Sciatic nerve (tissue), 2 donors: ENCODE data around the gene TACC3. TPM values are rescaled to one million over a fixed set of nuclear protein-coding genes. Genes with fewer than 3 reads are reported as not detected.

Source experiments
- ATAC-seq: fragments of 200-7000 bp; cut with Tn5 transposase; one replicate; pipeline ENCODE4 v1.9.1; 2020; ENCODE audit warnings: mild to moderate bottlenecking, moderate library complexity
- DNase-seq: peaks from one replicate; pipeline ENCODE4 v3.0.0-alpha.2; 2020; ENCODE audit warnings: low spot score
- intact Hi-C: fragments of 100-400 bp; cut with DNase I; formaldehyde crosslinking; loops from one replicate; pipeline ENCODE4 v1.14.2; 2022
- total RNA-seq: library from RNA; stranded (reverse); fragmentation: NEBNext Ultra II Directional; extraction: Animal tissue kit (Norgen Biotek cat#: 25700); gene quantifications from one replicate; pipeline ENCODE4 v1.2.1, GENCODE V29; 2021
- donor health status: DM: no; HTN: no; CAD: no.
- donor health status: DM: no; HTN: no; CAD: no.

TACC3 gene
- total RNA-seq, 1 donor from 2014 or later, result 9.9 TPM

DNA sequence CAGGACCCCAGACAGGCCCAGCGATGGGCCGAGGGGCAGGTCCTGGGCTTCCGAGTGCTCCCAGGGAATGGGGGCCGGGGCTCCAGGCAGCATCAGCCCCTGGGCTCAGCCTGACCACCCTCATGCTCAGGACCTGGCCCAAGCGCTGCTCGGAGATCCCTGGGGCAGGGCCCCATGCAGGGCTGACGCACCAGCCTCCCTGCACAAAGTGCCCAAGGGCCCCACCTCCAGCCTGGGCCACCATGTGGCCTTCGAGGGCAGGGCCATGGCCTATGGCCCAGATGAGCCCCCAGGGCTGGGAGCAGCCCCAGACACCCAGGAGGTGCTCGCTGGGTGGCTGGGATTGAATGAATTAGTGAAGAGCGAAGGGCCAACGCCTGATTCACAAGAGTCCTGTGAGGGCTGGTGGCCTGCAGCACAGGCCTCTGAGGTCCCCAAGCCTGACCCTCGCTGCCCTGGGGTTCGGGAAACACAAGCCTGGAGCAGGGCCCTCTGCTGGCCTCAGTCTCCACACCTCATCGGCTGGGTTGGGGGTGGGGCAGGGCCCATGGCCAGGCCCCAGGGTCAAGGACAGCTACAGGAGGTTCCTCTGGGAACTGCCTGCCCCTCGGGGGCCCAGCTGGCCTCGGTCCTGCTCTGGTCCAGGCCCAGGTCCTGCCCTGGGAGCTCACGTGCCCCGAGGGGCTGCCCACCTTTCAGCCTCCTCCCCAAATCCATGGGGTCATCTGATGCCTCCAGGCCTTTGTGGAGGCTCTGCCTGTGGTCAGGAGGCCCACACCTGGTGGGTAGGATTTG, 58.5 kb downstream of the TACC3 start:
- ATAC-seq (no peak), DNase-seq (no peak)
- intact Hi-C loops, result no loop called here

DNA sequence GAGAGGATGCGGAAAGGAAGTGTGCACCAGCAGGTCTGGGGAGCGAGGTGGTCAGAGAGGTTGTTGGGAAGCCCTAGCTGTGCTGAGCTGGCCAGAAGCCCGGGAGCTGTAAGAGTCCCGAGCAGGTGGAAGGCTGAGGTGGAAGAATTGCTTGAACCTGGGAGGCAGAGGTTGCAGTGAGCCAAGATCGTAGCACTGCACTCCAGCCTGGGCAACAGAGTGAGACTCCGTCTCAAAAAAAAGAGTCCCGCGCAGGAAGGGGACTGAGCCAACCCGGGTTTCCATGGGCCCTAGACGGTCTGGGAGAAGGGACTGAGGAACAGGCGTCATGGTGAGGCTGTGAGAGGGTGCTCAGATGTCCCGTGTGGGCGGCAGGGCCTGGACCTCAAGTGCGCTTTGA, 59.1 kb downstream of the TACC3 start:
- DNase-seq (no peak), ATAC-seq (no peak)
- intact Hi-C loops, result no loop called here

DNA sequence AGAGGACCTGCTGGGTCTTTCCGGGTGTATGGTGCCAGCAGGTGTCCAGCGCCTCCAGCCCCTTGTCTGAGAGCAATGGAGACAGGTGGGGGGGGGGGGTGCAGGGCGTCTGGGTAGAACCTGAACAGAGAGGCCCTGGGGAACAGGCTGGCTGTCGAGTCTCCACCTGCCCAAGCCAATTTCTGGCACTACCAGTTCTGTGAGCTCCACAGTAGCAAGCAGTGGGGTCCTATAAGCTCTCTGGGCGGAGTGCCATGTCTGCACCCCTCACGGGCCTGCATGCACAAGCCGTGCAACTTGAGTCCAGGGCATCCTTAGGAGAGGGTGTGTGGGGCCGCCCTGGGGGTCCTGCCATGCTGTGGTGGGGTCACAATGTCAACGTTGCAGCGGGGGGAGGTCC, 61.7 kb downstream of the TACC3 start:
- ATAC-seq, result no peak
- intact Hi-C loops, result no loop called here
- DNase-seq, result no peak

DNA sequence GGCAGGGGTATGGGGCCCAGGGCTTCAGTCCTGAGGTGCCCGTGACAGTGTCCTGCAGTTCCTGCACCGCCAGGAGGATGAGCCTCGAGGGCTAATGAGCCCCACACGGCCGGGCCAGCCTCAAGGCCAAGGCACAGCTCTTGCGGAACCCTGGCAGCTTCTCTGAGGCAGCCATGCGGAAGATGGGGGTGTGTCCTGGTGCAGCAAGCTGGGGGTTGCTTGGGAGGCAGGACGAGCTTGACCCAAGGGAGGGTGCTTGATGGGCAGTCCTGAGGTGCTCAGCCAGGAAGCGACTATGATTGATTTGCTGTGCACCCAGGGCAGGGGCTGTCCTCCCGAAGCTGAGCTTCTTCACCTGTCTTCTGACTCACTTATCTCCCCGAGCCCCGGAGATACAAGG, 62.6 kb downstream of the TACC3 start:
- no peak for ATAC-seq
- intact Hi-C loops, result no loop called here

DNA sequence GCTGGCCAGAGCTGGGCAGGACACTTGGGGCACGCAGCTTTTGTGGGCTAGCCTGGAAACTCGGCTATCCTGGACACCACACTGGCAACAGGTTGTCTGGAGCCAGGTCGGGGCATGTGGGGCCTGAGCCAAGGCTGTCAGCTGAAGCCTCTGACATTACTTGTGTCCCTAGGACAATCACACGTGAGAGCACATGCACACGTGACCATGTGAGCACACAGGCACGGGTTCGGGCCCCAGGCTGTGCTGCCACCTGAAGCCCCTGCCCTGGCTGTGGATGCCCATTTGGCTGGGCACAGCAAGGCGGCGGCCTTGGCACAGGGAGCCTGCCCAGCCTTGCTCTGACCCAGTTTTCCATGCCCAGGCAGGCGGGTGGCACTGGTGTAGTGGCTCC, 63.1 kb downstream of the TACC3 start:
- intact Hi-C loops, result no loop called here
- DNase-seq, result no peak
- no peak for ATAC-seq

More for the DNA sequence above, 62.6 kb downstream of the TACC3 start:
- DNase-seq, result no peak

DNA sequence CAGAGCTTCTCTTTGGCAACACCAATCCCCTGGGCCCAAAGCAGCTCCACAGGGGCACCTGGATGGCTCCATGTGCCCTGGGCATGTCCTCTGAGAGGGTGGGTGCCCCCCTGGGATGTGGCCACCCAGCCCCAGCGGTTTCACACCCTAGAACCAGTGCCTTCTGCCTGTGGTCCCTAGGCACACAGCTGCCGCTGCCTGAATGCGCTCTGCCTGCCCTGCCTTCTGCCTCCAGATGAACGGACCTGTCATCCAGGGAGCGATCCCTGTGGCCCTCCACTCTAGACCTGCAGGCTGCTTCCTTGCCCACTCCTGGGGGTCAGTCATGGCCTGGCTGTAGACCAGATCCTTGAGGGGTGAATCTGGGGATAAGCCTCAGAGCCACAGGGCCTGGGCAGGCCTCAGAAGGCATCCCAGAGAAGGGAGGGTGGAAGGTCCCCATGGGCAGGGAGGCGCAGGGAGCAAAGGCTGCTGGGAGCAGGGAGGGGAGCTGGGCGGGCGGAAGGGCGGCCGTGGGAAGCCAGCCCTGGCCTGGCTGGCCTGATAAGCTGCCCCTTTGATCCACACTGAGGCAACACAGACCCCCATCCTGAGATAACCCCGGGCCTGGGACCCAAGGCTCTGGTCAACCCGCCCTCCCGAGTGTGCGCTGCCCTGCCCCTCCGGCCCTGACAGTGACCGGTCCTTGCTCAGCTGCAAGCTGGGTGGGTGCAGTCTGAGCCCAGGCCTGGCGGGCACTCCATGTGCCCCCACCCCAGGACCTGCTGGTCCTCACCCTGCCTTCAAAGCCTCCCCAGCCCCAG, 63.7 kb downstream of the TACC3 start:
- intact Hi-C loops, result no loop called here
- ATAC-seq (peak; percentile 78), DNase-seq (no peak)

DNA sequence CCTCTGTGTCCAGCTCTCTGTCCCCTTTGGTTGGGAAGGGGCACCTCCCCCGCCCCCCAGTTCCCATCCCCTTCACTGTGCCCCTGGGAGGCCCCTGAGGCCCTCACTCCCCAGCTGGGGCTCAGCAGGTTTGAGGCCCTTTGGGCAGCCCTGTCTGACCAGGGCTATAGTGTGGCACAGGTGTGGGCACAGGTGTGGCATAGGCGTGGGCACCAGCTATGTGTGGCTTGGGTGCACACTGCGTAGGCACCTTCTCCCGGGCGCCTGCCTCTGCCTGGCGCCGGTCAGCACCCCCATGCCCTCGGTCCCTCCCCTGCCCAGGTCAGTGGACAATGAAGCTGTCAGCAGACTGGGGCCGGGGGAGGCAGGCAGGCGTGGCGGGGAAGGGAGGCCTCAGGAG, 64.3 kb downstream of the TACC3 start:
- DNase-seq (no peak), ATAC-seq (no peak)
- intact Hi-C loops, result no loop called here

DNA sequence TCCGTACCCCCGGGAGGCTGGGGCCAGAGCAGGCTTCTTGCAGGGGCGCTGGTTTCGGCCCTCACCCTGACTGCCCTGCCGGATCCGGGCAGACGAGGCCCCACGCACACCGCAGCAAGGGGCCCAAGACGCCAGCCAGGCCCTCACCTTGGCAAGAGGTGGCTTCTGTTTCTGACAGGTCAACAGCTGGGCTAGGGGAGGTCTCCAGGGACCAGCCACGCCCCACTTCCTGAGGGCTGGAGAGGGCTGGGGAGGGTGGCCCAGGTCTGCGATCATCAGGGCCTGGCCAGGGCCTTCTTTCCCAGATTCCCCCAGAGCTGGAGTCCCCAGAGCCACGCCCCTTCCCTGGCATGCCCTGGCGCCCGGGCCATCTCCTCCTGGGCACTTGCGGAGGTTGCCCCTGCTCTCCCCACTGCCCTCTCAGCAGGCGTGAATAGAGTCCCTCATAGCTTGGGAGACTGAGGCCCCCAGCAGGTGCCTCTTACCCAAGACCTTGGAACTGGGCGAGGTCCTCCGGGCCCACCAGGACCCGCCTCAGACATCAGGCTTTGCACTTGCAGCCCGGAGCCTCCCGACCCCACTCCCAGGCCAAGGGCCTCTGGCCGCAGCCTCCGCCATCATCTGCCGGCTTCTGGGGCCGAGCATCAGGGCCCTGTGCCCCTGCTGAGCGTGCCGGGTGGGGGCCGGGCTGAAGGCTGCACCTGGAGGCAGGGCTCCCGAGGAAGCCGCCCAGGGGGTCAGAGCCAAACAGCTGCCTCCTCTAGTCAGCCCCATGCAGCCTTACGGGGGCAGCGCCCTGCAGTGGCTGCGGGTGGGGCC, 65.4 kb downstream of the TACC3 start:
- intact Hi-C loops, result no loop called here
- no peak for DNase-seq
- ATAC-seq, result no peak

DNA sequence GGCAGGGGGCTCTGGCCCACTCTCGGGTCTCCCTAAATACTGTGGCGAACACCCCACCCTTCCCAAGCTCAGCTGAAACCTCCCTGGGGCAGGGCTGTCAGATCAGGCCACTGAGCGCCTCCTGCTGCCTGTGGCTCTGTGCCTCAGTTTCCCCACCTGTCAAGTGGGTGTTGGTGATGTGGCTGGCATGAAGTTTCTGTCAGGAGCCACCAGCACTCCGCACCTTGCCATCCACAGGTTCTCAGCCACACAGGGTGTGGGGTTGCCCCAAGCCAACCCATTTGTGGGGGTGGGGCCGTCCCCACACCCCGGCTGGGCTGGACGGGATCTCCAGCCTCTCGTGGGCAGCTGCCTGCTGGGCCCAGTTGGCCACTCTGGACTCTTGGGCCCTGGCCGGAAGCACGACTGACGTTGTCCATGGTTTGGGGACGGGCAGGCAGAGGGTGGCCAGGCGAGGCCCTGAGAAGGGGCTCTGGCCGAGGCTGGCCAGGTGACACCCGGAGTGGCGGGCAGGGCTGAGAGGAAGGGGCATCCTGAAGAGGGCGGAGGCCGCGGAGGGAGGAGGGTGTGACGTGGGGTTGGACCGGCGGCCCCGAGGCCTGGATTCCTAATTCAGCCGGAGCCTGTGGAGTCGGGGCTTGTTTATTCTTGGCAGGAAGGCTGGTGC, 66.2 kb downstream of the TACC3 start:
- ATAC-seq (peak; percentile 6), DNase-seq (no peak)
- intact Hi-C loops, result no loop called here

DNA sequence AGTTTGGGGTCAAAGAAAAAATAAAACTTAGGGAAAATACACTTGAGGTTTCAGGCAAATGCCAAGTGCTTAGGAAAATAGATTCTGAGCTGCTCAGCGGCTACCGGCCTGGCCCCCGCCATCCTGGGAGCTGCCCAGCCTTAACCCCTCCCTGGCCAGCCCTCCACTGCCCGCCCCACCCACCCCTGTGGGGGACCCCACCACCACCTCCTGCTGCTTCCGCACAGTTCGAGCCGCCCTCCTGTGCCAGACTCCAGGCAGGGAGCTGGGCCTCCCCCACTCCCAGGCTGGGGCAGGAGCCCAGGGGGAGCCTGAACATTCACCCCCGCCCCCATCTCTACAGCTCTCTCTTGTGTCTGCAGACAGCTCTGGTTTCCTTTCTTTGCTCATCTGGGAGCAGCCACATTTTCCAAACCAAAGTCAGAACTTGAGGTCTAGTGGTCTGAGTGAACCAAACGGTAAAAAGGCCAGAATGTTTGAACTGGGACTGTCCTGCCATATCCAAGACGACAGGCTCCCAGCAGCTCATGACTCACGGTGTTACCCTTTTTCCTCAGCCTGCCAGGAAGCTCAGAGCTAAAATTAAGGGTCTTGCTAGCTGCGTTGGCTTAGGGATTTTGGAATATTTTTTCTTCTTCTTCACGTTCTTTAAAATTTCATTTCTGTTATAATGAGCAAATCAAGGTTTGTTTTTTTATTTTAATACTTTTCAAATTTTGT, 67.1 kb downstream of the TACC3 start:
- ATAC-seq (no peak), DNase-seq (no peak)
- intact Hi-C loops, result no loop called here

DNA sequence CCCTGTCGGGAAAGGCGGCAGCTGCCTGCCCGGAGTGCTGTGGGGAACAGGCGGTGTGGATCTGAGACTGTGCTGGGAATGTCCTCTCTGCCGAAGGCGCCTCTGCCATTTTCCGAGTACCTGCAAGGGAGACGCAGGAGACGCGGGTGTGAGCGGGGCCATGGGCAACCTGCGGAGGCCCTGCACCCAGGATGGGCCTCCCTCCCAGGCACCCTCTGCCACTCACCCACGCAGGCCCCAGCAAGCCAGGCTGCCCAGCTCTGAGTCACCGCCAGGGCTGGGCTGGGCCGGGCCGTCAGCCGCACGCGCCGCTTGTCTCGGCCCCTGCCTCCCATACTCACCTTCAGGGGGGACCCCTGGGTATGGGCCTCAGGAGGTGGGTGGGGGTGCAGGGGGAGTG, 68.2 kb downstream of the TACC3 start:
- DNase-seq (no peak), ATAC-seq (no peak)
- intact Hi-C loops, result no loop called here

DNA sequence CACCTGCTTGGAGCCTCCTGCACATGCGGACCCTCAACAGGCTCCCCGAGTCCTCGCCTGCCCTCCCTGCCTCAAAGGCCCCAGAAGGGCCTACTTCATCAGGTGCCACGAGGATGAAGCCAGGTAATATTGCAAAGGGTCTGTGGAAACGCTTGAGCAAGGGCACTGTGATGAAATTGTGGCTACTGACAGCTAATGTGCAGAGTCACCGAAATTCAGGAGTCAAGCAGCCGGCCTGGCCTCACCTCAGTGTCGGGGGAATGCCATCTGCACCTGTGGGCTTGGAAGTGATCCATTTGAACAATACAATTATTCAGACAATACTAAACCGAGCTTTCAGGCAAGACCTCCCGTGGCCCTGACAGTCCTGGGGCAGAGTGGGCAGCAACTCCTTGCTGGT, 68.7 kb downstream of the TACC3 start:
- DNase-seq, result no peak
- intact Hi-C loops, result no loop called here
- ATAC-seq, result no peak

DNA sequence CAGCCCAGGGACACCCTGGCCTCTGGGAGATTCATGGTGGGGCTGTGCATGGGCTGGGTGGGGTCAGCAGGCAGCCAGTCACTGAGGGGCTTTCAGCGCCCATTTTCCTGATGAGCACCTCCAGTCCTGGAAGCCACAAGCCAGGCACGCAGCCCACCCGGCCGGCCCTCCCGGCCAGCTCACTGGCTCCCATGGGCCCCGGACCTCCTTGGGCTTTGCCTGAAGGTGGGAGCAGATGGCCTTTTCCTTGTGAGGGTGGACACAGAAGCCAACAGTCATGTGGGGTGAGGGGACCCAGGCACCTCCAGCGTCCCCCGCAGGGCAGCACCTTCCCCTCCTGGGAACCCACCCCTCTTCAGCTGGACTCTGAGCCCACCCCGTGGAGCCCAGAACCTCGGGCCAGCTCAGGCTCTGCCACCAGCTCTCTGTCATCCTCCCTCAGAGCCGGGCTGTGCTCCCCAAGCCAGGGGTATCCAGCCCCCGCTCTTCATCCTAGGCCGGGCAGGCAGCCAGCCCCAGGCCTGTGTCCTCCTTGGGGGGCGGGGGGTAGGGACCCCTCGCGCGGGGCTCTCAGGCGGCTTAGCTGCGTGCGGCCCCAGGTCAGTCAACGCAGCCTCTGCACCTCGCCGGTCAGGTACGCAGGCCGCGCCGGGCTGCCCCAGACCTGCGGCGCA, 71.0 kb downstream of the TACC3 start:
- peak; percentile 5 for ATAC-seq

DNA sequence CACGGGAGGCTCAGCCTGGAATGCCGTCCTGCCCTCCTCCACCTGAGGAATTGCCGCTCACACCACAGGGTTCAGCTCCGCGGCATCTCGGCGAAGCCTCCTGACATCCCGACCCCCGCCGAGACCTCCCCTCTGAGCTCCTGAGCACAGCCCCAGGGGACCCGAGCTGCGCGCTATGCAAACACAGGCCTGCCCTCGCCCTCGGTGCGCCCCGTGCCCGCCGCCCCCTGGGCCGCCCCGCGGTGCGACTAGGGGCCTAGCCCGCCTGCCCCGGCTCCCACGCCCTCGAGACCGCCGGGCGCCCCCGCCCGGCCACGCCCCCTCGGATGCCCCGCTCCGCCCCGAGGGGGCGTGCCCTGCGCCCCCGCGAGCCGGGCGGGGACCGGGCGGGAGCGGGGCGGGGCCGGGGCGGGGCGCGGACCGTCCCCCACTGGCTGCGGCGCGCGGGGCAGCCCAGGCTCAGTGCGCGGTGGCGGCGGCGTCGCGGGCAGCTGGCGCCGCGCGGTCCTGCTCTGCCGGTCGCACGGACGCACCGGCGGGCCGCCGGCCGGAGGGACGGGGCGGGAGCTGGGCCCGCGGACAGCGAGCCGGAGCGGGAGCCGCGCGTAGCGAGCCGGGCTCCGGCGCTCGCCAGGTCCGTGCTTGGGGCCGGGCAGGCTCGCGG, 71.6 kb downstream of the TACC3 start, which contains the start of gene FGFR3:
TSS of gene FGFR3 (plus strand) at position 462 of the 664 bp plus-strand sequence. CDS start 642 bp downstream, outside the sequence.
- DNase-seq (no peak), ATAC-seq (peak; percentile 49)
- intact Hi-C loops, result no loop called here

More for the DNA sequence above, 71.0 kb downstream of the TACC3 start:
- DNase-seq, result no peak
- intact Hi-C loops, result no loop called here

DNA sequence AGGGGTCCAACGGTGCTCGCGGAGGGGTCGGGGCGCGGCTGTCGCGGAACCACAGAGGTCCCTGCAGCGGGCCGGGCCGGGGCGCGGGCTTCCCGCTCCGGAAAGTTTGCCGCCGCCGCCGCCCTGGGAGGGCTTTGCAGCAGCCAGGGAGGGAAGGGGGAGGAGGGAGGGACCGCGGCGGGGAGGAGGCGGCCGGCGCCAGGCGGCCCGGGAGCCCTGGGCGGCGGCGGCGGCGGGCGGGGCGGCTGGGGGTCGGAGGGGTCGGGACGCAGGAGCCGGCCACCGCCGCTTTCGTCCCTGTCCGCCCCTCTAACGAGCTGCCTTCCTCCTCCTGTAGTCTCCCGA, 72.1 kb downstream of the TACC3 start:
- DNase-seq, result no peak
- no peak for ATAC-seq
- intact Hi-C loops, result no loop called here

DNA sequence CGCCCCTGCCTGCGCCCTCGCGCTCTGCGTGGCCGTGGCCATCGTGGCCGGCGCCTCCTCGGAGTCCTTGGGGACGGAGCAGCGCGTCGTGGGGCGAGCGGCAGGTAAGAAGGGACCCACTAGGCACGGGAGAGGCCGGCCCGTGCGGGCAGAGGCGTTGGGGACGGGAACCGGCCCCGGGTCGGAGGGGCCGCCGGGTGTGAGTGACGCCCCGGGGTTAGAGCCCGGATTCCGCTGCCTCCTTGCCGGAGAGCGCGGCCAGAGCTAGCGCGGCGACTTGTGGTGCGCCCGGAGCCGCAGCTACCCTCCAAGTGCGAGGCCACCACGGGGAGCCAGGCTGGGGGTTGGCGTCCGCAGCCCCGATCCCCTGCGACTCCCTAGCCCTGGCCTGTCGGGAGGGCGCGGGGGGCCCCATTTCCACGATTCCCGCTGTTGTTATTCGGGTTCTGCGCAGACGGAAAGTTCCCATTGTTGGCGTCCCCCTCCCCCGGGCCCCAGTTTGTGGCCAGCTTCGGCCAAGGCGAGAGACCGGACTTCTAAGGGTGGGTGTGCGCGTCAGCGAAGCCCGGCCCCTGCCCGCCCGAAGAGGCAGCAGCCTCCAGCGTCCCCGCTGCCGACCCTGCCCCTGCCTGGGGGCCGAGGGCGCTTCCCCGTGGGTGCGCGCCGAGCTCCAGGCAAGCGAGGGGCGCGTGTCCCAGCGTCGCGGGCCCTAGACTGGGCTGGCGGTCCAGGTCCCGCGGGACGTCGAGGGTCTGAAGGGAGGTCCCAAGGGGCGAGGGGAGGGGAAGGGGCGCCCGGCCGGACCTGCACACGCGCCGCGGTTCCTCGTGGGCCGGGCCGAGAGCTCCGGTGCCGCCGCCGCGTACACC, 72.9 kb downstream of the TACC3 start:
- no peak for ATAC-seq
- intact Hi-C loops, result no loop called here
- no peak for DNase-seq
